Measurements from ENCODE around the gene KLHDC7B.

Gene KLHDC7B

GRCh38 chr22:50545522-50546325 lies at the start of gene KLHDC7B:
KLHDC7B (plus strand) TSS chr22:50545899; CDS start chr22:50546244, 345 bp downstream.
- no peak for DNase-seq (ENCODE audit: low read depth in 2 of 2)

- DNase-seq (ENCODE audit: low read depth in 2 of 2): no peak
Observed at GRCh38 chr22:50497093-50497492, 48.6 kb upstream of the KLHDC7B start.

- peak in 1 of 2 donors; percentile 46 for DNase-seq (ENCODE audit: low read depth in 2 of 2)
Observed at GRCh38 chr22:50498322-50498890, 47.3 kb upstream of the KLHDC7B start.

GRCh38 chr22:50500452-50500851 lies 45.2 kb upstream of the KLHDC7B start:
- DNase-seq (ENCODE audit: low read depth in 2 of 2): no peak

GRCh38 chr22:50502096-50502495 lies 43.6 kb upstream of the KLHDC7B start:
- no peak for DNase-seq (ENCODE audit: low read depth in 2 of 2)

- DNase-seq (ENCODE audit: low read depth in 2 of 2): no peak
Observed at GRCh38 chr22:50502628-50503474, 42.8 kb upstream of the KLHDC7B start.

GRCh38 chr22:50503475-50504145 lies 42.1 kb upstream of the KLHDC7B start:
- no peak for DNase-seq (ENCODE audit: low read depth in 2 of 2)

GRCh38 chr22:50504369-50505211 lies 41.1 kb upstream of the KLHDC7B start:
- DNase-seq (ENCODE audit: low read depth in 2 of 2): no peak

- DNase-seq (ENCODE audit: low read depth in 2 of 2): no peak
Observed at GRCh38 chr22:50505276-50505775, 40.4 kb upstream of the KLHDC7B start.

GRCh38 chr22:50505776-50506610 lies 39.7 kb upstream of the KLHDC7B start:
- no peak for DNase-seq (ENCODE audit: low read depth in 2 of 2)

GRCh38 chr22:50506611-50507420 lies 38.9 kb upstream of the KLHDC7B start:
- DNase-seq (ENCODE audit: low read depth in 2 of 2): no peak

GRCh38 chr22:50507421-50507990 lies 38.2 kb upstream of the KLHDC7B start, which contains the start of gene LMF2:
LMF2 (minus strand) TSS chr22:50507702; CDS start chr22:50507675, 27 bp downstream.
- DNase-seq (ENCODE audit: low read depth in 2 of 2): peak; percentile 89 to 90

- DNase-seq (ENCODE audit: low read depth in 2 of 2): peak; percentile 94 to 97
Observed at GRCh38 chr22:50507991-50508884, 37.5 kb upstream of the KLHDC7B start, which contains the start of gene NCAPH2. NCAPH2 (plus strand) TSS chr22:50508224; CDS start chr22:50508338, 114 bp downstream.

GRCh38 chr22:50508897-50509296 lies 36.8 kb upstream of the KLHDC7B start:
- no peak for DNase-seq (ENCODE audit: low read depth in 2 of 2)

- DNase-seq (ENCODE audit: low read depth in 2 of 2): no peak
Observed at GRCh38 chr22:50513175-50513574, 32.5 kb upstream of the KLHDC7B start.

GRCh38 chr22:50516068-50516467 lies 29.6 kb upstream of the KLHDC7B start:
- DNase-seq (ENCODE audit: low read depth in 2 of 2): no peak

- no peak for DNase-seq (ENCODE audit: low read depth in 2 of 2)
Observed at GRCh38 chr22:50516891-50517290, 28.8 kb upstream of the KLHDC7B start.

Measured in stimulated activated CD8-positive, alpha-beta memory T cell treated with anti-CD3 and anti-CD28 coated beads, Interleukin-15, amount 100 ng/mL, for 48 hours (primary cell).